Measurements from ENCODE around the gene FGL2.
"Not testable (repeated sequence)": the region's sequence is repeated elsewhere in the genome, so short reads cannot be mapped to it uniquely, and the experiment has no call there.

The FGL2 gene

GRCh38 chr7:77232467-77232866, 32.8 kb upstream of the FGL2 start:
- no peak for TF ChIP-seq CTCF (IDR thresholded peaks at IDR 0.05; ENCODE audit: low read depth, low read length)
- no peak overlapping the region for H3K4me3 ChIP-seq (ENCODE audit: low read depth, low read length)
- no peak for DNase-seq (ENCODE audit: low read depth, low spot score)
- in situ Hi-C loops (cut with HindIII; ENCODE audit: low sequenced_read_pairs) = no loop called here

GRCh38 chr7:77228795-77229194, 29.2 kb upstream of the FGL2 start:
- in situ Hi-C loops (cut with HindIII; ENCODE audit: low sequenced_read_pairs); DNase-seq (ENCODE audit: low read depth, low spot score); H3K4me3 ChIP-seq (ENCODE audit: low read depth, low read length): not testable (repeated sequence)

- no peak overlapping the region for H3K4me3 ChIP-seq (ENCODE audit: low read depth, low read length)
- in situ Hi-C loops (cut with HindIII; ENCODE audit: low sequenced_read_pairs) = no loop called here
- no peak for TF ChIP-seq CTCF (IDR thresholded peaks at IDR 0.05; ENCODE audit: low read depth, low read length)
- DNase-seq (ENCODE audit: low read depth, low spot score) = no peak
Observed at GRCh38 chr7:77226357-77226839, 26.8 kb upstream of the FGL2 start.

GRCh38 chr7:77223261-77223660, 23.6 kb upstream of the FGL2 start:
- no peak for DNase-seq (ENCODE audit: low read depth, low spot score)
- in situ Hi-C loops (cut with HindIII; ENCODE audit: low sequenced_read_pairs) = no loop called here
- H3K4me3 ChIP-seq (ENCODE audit: low read depth, low read length) = no peak overlapping the region
- no peak for TF ChIP-seq CTCF (IDR thresholded peaks at IDR 0.05; ENCODE audit: low read depth, low read length)

GRCh38 chr7:77222819-77223218, 23.2 kb upstream of the FGL2 start:
- DNase-seq (ENCODE audit: low read depth, low spot score) = no peak
- in situ Hi-C loops (cut with HindIII; ENCODE audit: low sequenced_read_pairs) = no loop called here
- no peak for TF ChIP-seq CTCF (IDR thresholded peaks at IDR 0.05; ENCODE audit: low read depth, low read length)
- no peak overlapping the region for H3K4me3 ChIP-seq (ENCODE audit: low read depth, low read length)

GRCh38 chr7:77222065-77222464, 22.4 kb upstream of the FGL2 start:
- no peak for TF ChIP-seq CTCF (IDR thresholded peaks at IDR 0.05; ENCODE audit: low read depth, low read length)
- in situ Hi-C loops (cut with HindIII; ENCODE audit: low sequenced_read_pairs) = no loop called here
- DNase-seq (ENCODE audit: low read depth, low spot score) = no peak
- no peak overlapping the region for H3K4me3 ChIP-seq (ENCODE audit: low read depth, low read length)

- H3K4me3 ChIP-seq (ENCODE audit: low read depth, low read length); in situ Hi-C loops (cut with HindIII; ENCODE audit: low sequenced_read_pairs); DNase-seq (ENCODE audit: low read depth, low spot score): not testable (repeated sequence)
Observed at GRCh38 chr7:77219701-77220331, 20.2 kb upstream of the FGL2 start.

Measured in astrocyte of the spinal cord (primary cell).